HPDE6-E6E7 (cell line): Measurements from ENCODE around the gene DUOXA1.
"Not testable (repeated sequence)": the region's sequence is repeated elsewhere in the genome, so short reads cannot be mapped to it uniquely, and the experiment has no call there.

Experiments
- DNase-seq: peaks from one replicate; pipeline ENCODE4 v3.0.0; 2011; ENCODE audit warnings: missing footprints; ENCODE audit errors: extremely low spot score

DUOXA1 gene

DNA sequence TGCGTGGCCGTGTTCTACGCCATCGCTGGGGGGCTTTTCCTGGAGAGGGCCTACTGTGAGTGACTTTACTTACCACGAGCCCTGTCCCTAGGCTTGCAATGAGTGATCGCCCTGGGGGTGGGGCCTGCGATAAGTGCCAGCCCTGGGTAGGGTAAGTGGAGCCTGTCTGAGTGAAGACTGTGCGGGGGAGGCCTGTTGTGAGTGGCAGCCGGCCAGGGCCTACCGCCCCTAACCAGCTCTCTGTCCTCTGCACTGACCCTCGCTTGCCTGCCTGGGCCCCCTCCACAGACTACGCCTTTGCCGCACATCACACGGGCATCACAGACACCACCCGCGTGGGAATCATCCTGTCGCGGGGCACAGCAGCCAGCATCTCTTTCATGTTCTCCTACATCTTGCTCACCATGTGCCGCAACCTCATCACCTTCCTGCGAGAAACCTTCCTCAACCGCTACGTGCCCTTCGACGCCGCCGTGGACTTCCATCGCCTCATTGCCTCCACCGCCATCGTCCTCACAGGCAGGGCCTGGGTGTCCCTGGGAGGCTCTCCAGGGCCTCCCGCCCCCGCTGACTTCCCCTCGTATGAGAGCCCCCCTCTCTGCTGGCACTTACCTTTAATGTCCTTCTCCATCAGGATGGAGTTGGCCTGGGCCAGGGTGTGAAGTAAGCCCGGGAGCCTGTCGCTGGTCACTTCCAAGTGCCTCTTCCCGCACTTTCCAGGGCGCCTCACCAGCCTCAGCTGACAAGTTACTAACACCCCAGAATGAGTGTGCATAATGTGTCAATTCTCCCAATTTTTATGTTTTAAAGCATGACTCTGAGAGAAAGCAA is 22.5 kb upstream of the DUOXA1 start:
- no peak for DNase-seq

- no peak for DNase-seq
These were observed 21.3 kb upstream of the DUOXA1 start for GRCh38 chr15:45150997-45151396.

DNA sequence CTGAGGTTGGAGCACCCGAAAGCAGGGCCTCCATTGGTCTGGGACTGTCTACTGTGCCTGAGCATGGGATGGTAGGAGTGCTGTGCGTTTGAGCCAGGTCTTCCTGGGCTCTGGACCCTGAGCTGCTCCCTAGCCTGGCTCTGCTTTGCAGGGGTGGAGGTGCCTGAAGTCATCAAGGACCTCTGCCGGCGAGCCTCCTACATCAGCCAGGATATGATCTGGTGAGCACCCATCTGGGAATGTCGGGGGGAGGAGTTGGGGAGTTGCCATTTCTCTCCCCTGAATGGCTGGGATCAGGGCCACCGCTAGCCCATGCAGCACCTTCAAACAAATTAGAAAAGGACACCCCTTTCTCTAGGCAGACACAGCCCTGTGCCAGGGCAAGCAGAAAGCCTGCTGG is 20.8 kb upstream of the DUOXA1 start:
- DNase-seq = no peak

- no peak for DNase-seq
These were observed 19.4 kb upstream of the DUOXA1 start for GRCh38 chr15:45149060-45149459.

DNA sequence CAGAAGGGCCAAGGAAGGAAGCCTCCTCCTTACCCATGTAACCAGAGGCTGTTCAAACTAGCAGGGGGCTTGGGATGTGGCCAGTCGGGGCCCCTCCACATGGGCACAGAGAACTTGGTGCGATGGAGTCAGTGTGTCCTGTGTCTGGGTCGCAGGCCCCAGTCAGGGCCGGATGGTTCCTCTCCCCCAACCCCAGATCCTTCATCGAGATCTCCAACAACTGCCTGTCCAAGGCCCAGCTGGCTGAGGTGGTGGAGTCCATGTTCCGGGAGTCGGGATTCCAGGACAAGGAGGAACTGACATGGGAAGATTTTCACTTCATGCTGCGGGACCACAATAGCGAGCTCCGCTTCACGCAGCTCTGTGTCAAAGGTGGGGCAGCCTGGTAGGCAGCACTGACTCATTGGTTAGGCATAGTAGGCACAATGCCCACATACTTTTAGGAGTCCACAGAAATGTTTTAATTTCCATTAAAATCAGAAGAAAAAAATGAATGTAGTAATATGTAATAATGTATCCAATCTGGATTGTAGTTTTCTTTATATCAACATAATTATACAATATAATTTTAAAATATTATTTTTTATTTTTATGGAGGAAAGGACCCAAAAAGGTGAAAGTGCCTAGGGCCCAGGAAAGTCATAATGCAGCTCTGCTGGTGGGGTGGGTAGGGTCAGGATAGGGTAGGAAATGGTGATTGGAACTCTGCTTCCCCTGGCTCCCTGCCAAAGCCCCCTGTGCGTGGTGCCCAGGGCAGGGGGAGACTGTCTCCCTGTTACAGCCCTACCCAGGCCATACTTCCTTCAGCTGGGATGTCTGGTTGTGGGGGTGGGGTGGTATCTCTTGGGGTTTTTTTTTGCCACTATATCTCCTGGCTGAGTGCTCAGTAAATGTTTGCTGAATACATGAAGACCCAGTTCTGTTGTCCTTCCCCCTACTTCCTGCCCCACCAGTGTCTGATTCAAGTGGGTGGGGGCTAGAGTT is 18.7 kb upstream of the DUOXA1 start:
- DNase-seq = no peak

DNA sequence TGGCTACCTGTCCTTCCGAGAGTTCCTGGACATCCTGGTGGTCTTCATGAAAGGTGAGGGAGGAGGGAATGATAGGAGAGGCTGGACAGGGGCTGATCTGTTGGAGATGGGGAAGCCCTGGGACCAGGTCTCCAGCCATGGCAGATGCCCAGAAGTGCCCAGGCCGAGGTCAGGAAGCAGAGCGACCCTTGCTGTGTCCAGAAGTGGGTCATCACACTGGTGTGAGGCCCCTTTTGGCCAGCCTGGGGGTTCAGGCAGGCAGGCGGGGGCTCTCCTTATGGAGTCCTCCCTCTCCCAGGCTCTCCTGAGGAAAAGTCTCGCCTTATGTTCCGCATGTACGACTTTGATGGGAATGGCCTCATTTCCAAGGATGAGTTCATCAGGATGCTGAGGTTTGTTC is 17.9 kb upstream of the DUOXA1 start:
- no peak for DNase-seq

- DNase-seq = no peak
These were observed 16.7 kb upstream of the DUOXA1 start for GRCh38 chr15:45146405-45146804.

DNA sequence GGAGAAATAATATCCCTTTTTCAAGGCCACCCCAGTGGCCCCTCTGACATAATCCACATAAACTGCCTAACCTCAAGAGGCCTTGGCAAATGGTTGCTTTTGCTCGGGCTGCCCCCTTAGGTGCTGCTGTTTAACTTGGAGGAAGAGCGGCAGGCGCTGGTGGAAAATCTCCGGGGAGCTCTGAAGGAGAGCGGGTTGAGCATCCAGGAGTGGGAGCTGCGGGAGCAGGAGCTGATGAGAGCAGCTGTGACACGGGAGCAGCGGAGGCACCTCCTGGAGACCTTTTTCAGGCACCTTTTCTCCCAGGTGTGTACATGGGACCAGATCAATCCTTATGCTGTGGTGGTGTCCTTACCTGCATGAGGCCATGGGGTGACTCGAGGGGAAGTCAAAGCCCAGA is 15.1 kb upstream of the DUOXA1 start:
- DNase-seq = no peak

DNA sequence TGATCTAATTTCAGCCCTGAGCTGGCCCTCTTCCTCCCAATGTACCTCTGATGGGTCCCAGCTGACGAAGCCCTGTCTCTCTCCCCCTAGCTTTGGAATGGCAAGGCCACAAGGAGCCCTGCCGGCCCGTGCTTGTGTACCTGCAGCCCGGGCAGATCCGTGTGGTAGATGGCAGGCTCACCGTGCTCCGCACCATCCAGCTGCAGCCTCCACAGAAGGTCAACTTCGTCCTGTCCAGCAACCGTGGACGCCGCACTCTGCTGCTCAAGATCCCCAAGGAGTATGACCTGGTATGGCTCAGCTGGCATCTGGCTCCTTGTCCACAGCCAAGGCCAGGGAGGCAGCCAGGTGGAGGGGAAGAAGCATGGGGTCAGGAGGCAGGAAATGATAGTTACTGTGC is 14.3 kb upstream of the DUOXA1 start:
- no peak for DNase-seq

DNA sequence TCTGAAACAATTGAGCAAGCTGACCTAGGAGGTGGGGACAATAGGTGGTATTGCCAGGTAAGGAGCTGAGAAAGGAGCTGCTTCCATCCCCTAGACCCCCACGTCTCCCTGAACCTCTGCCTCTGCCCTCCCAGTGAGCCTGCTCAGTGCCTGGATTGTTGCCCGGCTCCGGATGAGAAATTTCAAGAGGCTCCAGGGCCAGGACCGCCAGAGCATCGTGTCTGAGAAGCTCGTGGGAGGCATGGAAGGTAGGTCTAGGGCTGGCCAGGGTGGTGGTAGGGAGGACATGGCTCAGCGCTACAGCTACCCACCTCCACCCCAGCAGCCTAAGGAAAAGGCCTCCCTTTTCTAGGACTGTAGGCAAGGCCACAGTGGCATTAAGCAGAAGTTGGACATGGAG is 13.4 kb upstream of the DUOXA1 start:
- no peak for DNase-seq

DNA sequence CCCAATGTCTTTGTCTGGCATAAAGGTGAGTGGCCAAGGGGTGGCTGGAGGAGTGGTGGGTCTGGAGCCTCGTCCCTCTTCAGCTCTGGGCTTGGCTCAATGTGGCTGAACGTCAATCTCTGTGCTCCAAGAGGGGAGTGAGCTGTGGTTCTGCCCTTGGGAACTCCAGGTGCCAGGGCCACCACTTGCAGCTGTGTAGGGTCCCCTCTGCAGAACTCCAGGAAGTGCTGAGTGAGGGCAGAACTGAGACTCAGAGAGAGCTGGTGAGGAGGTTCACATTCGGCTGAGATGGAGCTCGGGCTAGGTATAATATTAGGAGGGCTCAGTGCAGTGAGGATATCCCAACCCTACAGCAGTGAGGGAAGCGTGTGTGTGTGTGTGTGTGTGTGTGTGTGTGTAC is 11.7 kb upstream of the DUOXA1 start:
- DNase-seq = no peak

- no peak for DNase-seq
These were observed 11.0 kb upstream of the DUOXA1 start for GRCh38 chr15:45140557-45141250.

DNA sequence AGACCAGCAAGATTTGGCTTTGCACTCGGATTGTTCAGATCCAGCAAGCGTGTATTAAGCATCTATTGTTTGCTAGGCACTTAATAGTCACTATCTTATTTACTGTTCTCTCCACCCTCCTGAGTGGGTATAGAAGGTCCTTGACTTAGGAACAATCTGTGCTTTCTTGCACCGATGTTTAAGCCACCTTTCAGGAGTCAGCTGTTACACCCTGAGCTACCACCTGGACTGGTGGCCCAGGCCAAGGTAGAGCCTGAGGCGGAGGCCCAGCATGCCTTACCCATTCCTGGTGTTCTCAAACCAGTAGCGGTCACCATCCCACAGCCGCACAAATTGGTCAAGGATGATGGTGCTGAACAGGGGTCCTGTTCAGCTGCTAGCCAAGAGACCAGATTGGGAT is 10.1 kb upstream of the DUOXA1 start:
- DNase-seq = no peak

DNA sequence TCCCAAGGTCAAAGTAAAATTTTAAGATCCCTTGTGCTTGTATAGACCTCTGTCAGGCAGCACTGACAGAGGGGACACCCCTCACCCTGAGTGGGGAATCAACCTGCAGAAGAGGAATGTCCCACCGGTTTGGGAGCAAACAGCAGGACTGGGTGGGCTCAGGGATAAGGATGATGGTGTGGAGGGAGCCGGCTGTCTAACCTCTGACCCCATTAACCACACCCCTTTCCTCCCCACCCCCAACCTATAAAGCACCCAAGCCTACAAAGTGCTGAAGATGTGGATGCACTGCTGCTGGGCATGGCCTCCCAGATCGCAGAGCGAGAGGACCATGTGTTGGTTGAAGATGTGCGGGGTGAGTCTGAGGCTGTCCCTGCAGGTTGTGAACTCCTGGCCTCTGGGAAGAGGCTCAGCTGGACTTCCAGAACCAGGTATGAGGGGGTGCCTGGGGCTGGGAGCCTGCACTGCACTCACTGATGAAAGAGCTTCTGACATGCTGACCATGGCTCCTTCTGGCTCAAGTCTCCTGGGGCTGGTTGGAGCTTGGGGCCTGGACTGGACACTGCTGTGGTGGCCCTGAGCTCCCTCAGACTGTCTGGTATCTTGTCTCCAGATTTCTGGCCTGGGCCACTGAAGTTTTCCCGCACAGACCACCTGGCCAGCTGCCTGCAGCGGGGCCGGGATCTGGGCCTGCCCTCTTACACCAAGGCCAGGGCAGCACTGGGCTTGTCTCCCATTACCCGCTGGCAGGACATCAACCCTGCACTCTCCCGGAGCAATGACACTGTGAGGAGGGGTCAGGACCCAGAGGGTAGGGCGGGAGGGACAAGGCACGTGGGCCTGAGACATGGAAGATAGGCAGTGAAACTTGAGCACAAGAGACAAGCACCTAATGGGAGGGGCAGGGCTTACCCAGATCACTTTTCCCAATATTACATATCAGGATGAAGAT is 9.4 kb upstream of the DUOXA1 start:
- no peak for DNase-seq

DNA sequence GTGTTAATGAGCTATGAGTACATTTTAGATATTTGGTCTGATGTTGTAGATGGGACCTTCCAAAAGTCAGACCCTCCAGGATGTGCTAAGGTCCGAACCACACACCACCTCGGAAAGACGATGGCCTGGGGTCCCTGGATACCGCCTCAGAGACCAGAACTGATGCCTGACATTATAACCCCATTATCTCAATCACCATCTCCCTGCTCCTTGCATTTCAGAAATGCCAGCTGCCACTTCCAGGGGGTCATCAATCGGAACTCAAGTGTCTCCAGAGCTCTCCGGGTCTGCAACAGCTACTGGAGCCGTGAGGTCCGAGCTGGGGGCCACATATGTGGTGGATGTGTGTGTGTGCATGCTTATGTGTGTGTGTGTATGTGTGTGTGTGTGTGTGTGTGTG is 8.0 kb upstream of the DUOXA1 start:
- no peak for DNase-seq

- no peak for DNase-seq
These were observed 6.7 kb upstream of the DUOXA1 start for GRCh38 chr15:45136378-45136764.

DNA sequence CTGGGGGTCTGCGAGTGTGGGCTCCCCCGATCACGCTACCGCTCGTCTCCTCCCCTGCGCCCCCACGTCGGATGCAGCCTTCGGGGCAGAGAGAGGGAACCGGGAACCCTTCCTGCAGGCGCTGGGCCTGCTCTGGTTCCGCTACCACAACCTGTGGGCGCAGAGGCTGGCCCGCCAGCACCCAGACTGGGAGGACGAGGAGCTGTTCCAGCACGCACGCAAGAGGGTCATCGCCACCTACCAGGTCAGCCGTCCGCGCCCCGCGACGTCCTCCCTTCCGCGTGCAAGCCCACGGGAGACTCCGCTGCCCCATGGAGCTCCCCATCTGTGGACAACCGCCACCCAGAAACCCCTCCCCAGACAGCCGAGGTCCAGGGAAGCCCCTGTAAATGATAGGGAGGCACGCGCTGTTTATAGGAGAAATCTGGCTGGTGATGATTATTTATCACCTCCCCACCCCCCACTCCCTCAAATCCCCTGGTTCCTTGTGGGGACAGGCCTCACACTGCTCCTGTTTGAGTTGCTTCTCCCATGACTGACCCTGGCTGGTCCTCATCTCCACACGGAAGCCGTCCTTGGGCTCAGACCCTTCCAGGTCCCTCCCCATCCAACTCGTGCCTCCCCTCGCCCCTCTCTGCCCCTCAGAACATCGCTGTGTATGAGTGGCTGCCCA is 6.2 kb upstream of the DUOXA1 start:
- DNase-seq = not testable (repeated sequence)

- no peak for DNase-seq
These were observed 5.3 kb upstream of the DUOXA1 start for GRCh38 chr15:45134682-45135604.

- no peak for DNase-seq
These were observed 4.4 kb upstream of the DUOXA1 start for GRCh38 chr15:45134046-45134445.
